Tibial nerve (tissue), 4 donors: ENCODE data around the gene CRIP2. TPM values are rescaled to one million over a fixed set of nuclear protein-coding genes. Genes with fewer than 3 reads are reported as not detected.
A peak's percentile ranks its signal among the peaks of the same experiment; 100 is the strongest.

Source experiments
- DNase-seq, 2 donors: peaks; one replicate each; pipeline ENCODE4 v3.0.0-alpha.2; 2019; ENCODE audit warnings: low spot score in 2 of 2
- H3K27ac ChIP-seq, 4 donors: fragments of 200-600 bp; sonication (generic) in 3 of 4; one replicate each; pipeline ENCODE4 v1.5.1; 2017 to 2019; ENCODE audit warnings: mild to moderate bottlenecking in 1 of 4
- H3K27me3 ChIP-seq, 2 donors: fragments of 200-600 bp; sonication (generic) in 1 of 2; one replicate each; pipeline versions ENCODE4 v1.5.1 to v1.6.0; 2017 to 2019
- H3K36me3 ChIP-seq, 3 donors: fragments of 200-600 bp; sonication (generic); one replicate each; pipeline ENCODE4 v1.5.1; 2018 to 2019
- H3K4me1 ChIP-seq, 4 donors: fragments of 200-600 bp; sonication (generic) in 3 of 4; one replicate each; pipeline ENCODE4 v1.5.1; 2017 to 2019
- H3K4me3 ChIP-seq, 4 donors: fragments of 200-600 bp; sonication (generic) in 3 of 4; one replicate each; pipeline ENCODE4 v1.5.1; 2017 to 2019; ENCODE audit warnings: mild to moderate bottlenecking in 1 of 4, moderate library complexity in 1 of 4
- H3K9me3 ChIP-seq, 4 donors: fragments of 200-600 bp; sonication (generic) in 3 of 4; one replicate each; pipeline ENCODE4 v1.5.1; 2017 to 2019
- EP300 ChIP-seq, 2 donors: sonication (generic); formaldehyde crosslinking; IDR thresholded peaks; one replicate each; pipeline ENCODE4 v1.6.1; 2017; ENCODE audit warnings: antibody characterized with exemption in 2 of 2, mild to moderate bottlenecking in 1 of 2
- POLR2A ChIP-seq, 2 donors: fragments of 450-650 bp; IDR thresholded peaks; one replicate each; pipeline ENCODE4 v1.6.1; 2017; ENCODE audit warnings: antibody characterized with exemption in 2 of 2, mild to moderate bottlenecking in 2 of 2, moderate library complexity in 2 of 2
- WGBS, 2 donors: methylation state at CpG; one replicate each; pipeline ENCODE4 v1.1.5; 2018; 5-methylcytosine and 5-hydroxymethylcytosine counted together
- total RNA-seq, 4 donors: library from RNA; depleted of rRNA; stranded (reverse); fragments of >200 nt; gene quantifications; one replicate each; pipeline ENCODE4 v1.1.0, GENCODE V29; 2016
- TF ChIP-seq, protein P1 (sequence below), 5 experiments: fragments of 200-600 bp in 3 of 5; fragments of 450-650 bp in 2 of 5; sonication (generic) in 3 of 5; IDR thresholded peaks; one replicate each; pipeline ENCODE4 v1.5.1; 2016 to 2019; ENCODE audit warnings: antibody characterized with exemption in 5 of 5, mild to moderate bottlenecking in 3 of 5, moderate library complexity in 2 of 5

Gene CRIP2
- total RNA-seq, 4 donors from 2014 or later = 161 to 268 (median 208) TPM

DNA sequence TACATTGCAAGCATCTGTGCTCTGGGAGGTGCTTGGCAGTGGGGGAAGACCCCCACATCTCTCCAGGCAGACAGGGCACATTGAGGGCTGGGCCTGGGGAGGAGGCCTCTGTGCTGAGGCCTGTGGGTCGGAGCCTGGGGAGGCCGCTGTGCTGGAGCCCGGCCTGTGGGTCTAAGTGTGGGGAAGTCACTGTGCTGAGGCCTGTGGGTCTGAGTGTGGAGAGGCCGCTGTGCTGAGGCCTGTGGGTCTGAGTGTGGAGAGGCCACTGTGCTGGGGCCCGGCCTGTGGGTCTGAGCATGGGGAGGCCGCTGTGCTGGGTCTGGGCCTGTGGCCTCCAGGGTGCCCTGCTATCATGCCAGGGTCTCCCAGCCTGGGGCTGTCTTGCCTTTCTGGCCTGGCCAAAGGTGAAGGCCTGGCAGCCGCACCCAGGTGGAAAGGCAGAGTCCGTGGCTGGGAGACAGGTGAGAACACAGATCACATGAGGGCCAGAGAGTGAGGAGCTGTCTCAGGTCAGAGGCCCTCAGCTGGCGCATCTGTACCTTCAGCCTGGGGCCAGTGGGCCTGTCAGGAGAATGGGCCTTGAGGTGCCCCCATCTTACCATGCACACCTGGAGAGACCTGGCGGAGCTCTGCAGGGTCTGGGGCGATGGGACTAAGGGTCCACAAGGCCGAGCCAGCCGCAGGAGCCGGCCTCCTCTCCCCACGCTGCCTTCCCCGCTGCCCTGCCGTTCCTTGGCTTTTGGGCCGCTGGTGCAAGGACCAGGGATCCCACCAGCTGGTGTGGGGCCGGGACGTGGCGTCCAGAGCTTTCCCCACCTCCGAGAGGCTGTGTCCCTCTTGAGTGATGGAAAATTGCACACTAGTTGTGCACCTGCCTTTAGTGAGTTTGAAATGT lies 18.6 kb upstream of the CRIP2 start:
- no peak for DNase-seq
- no peaks in the 10 kb centered on the region for H3K27me3 ChIP-seq
- H3K4me3 ChIP-seq = no peak overlapping the region
- no peaks in the 10 kb centered on the region for H3K4me1 ChIP-seq
- H3K9me3 ChIP-seq = no peaks in the 10 kb centered on the region
- H3K36me3 ChIP-seq = peaks cover 0 to 88% (median 5%) of the 10 kb centered on the region in 3 donors
- 87 to 88% methylated on average over 19 to 22 of the region's 22 CpGs for WGBS, 2 donors
- TF ChIP-seq POLR2A (IDR thresholded peaks at IDR 0.05) (no peak), EP300 (IDR thresholded peaks at IDR 0.05) (no peak)
- TF ChIP-seq, protein P1, sequence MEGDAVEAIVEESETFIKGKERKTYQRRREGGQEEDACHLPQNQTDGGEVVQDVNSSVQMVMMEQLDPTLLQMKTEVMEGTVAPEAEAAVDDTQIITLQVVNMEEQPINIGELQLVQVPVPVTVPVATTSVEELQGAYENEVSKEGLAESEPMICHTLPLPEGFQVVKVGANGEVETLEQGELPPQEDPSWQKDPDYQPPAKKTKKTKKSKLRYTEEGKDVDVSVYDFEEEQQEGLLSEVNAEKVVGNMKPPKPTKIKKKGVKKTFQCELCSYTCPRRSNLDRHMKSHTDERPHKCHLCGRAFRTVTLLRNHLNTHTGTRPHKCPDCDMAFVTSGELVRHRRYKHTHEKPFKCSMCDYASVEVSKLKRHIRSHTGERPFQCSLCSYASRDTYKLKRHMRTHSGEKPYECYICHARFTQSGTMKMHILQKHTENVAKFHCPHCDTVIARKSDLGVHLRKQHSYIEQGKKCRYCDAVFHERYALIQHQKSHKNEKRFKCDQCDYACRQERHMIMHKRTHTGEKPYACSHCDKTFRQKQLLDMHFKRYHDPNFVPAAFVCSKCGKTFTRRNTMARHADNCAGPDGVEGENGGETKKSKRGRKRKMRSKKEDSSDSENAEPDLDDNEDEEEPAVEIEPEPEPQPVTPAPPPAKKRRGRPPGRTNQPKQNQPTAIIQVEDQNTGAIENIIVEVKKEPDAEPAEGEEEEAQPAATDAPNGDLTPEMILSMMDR (IDR thresholded peaks at IDR 0.05) = no peak
- H3K27ac ChIP-seq = no peak overlapping the region

DNA sequence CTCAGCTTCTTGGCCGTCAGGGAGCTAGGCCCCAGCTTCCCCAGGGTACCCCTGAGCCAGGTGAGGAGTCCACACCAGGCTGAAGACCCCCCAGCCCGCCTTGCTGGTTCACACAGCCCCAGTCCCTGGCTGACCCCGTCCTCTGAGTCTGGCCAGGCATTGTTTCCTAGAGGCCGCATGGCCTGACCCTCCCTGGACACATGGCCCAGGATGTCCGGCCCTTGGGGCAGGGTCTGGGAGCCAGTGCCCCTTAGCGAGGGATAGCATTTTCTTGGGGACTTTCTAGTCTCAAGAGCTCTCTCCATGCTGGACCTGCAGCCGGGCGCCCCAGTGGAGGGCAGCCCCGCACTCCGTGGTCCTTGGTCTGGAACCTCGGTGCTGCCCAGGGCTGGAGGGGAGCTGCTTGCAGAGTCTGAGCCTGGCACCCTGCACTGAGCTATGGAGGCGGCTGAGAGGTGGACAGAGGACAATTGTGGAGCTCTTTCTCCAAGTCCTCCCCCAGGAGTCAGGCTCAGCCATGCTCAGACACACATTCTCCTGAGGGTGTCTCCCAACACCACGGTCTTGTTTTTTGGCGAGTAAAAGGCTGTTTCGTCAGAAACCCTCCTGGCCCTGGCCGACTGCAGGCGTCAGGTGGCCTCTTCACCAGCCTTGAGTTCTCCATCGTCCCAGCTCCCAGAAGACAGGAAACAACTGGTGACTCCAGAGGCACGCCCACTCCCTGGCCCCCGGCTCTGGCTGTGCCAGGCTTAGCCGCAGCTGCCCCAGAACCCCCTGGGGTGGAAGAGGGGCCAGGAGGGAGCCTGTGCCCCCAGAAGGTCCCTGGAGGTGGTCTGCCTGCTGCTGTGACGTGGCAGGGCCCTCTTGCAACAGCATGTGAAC lies 17.6 kb upstream of the CRIP2 start:
- H3K4me1 ChIP-seq = no peaks in the 10 kb centered on the region
- WGBS, 2 donors = 66 to 67% methylated on average over 17 to 20 of the region's 22 CpGs
- no peak for DNase-seq
- H3K27me3 ChIP-seq = no peaks in the 10 kb centered on the region
- no peak overlapping the region for H3K4me3 ChIP-seq
- H3K9me3 ChIP-seq = no peaks in the 10 kb centered on the region
- TF ChIP-seq EP300 (IDR thresholded peaks at IDR 0.05) (no peak), POLR2A (IDR thresholded peaks at IDR 0.05) (no peak)
- TF ChIP-seq, protein P1 (IDR thresholded peaks at IDR 0.05) = peak in 1 of 5 experiments; percentile 22
- peaks cover 0 to 89% (median 7%) of the 10 kb centered on the region in 3 donors for H3K36me3 ChIP-seq
- peak overlapping the region in 1 of 4 donors; percentile 52 for H3K27ac ChIP-seq

DNA sequence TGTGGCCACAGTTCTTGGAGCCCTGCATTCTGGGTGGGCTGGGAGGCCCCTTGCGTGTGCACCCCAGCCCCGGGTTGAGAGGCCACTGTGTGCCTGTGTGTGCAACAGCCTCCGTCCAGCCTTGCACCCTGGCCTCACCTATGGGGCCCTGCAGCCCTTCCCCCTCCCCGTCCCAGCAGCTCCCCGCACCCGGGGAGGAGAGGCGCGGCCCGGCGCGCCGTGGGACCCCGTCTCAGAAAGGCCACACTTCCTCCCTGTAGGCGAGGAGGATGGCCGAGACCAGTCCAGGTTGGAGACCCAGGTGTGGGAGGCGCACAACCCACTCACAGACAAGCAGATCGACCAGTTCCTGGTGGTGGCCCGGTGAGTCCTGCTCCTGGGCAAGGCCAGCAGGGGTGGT lies 16.6 kb upstream of the CRIP2 start:
- no peaks in the 10 kb centered on the region for H3K27me3 ChIP-seq
- TF ChIP-seq, protein P1 (IDR thresholded peaks at IDR 0.05) = no peak
- TF ChIP-seq POLR2A (IDR thresholded peaks at IDR 0.05) (no peak), EP300 (IDR thresholded peaks at IDR 0.05) (no peak)
- WGBS, 2 donors = 79 to 89% methylated on average over 13 to 18 of the region's 18 CpGs
- no peak for DNase-seq
- H3K9me3 ChIP-seq = no peaks in the 10 kb centered on the region
- H3K27ac ChIP-seq = no peak overlapping the region
- no peak overlapping the region for H3K4me3 ChIP-seq
- peaks cover 0 to 89% (median 7%) of the 10 kb centered on the region in 3 donors for H3K36me3 ChIP-seq
- no peaks in the 10 kb centered on the region for H3K4me1 ChIP-seq

DNA sequence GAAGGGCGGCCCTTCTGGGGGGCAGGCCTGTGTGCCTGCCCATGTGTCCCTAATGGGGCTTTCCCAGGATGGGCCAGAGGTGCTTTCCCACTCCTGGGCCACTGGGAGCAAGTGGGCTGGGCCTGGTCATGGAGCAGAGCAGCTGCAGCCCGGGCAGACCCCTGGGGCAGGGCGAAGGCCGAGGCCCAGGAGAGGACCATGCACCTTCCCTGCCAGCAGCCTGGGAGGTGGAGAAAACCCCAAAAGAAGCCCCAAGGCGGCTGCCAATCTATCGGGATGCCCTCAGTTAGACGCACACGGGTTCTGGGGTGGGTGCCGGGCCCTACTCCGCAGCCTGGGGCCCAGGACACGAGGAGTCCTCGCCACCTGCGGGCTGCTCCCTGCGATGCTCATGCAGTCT lies 16.1 kb upstream of the CRIP2 start:
- Histone ChIP-seq H3K9me3 (no peaks in the 10 kb centered on the region), H3K27ac (no peak overlapping the region), H3K27me3 (no peaks in the 10 kb centered on the region), H3K4me3 (no peak overlapping the region), H3K4me1 (no peaks in the 10 kb centered on the region), H3K36me3 (peaks cover 0 to 89% (median 7%) of the 10 kb centered on the region in 3 donors)
- no peak for TF ChIP-seq POLR2A (IDR thresholded peaks at IDR 0.05)
- TF ChIP-seq, protein P1 (IDR thresholded peaks at IDR 0.05) = no peak
- TF ChIP-seq EP300 (IDR thresholded peaks at IDR 0.05) = no peak
- no peak for DNase-seq
- 81 to 83% methylated on average over 8 to 11 of the region's 14 CpGs for WGBS, 2 donors
